Activated T-cell treated with anti-CD3 and anti-CD28 coated beads, Interleukin-2, amount 50 U/mL, for 48 hours (primary cell): Measurements from ENCODE around the gene DCAKD.
A peak's percentile ranks its signal among the peaks of the same experiment; 100 is the strongest.

Experiments used
- DNase-seq, 2 experiments: peaks; one replicate each; pipeline ENCODE4 v3.0.0-alpha.2; 2020

DCAKD gene

DNA sequence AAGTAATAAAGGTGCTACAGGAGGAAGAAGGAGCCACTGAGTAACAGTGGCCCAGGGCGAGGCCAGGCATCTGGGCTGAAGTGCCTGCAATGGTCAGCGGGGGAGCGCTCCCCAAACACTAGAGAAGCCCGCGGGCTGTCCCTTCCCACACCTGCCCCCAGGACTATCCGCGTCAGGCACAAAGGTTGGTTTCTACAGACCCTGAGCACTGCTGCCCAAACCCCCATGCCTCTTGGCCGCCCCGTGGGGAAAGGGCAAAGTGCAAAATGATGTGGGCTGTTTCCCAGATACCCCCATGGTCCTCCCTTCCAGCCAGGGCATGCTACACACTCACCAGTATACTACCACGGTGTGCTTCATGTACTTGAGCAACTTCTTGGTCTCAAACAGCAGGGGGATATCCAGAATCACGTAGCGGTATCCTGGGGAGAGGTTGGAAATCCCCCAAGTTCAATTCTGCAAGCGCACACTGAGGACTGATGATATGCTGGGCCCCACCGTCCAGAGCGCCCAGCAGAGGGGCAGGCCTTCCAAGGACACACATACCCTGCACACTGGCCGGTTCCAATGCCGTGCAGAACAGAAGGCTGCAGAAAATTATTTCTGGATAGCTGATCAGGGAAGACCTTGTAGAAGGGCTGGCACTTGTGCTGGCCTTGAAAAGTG, 21.5 kb downstream of the DCAKD start:
- DNase-seq, result no peak

DNA sequence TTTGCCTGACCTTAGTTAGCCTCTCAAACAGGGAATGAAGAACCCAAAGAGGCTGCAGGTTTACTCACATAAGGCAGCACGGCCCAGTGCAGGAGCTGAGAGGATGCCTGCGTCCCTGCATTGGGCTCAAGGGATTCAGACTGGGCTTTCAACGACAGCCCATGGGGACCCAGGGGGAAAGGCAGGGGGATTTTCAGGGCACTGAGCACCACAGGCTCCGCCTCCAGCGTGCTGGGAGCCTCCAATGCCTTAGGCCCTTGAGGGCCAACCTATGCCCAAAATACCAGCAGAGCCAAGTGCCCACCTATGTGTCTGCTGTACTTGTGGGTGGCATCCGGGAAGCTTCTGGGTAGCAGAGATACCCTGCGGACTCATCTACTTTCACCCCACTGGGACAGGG, 22.3 kb downstream of the DCAKD start:
- DNase-seq, result no peak

DNA sequence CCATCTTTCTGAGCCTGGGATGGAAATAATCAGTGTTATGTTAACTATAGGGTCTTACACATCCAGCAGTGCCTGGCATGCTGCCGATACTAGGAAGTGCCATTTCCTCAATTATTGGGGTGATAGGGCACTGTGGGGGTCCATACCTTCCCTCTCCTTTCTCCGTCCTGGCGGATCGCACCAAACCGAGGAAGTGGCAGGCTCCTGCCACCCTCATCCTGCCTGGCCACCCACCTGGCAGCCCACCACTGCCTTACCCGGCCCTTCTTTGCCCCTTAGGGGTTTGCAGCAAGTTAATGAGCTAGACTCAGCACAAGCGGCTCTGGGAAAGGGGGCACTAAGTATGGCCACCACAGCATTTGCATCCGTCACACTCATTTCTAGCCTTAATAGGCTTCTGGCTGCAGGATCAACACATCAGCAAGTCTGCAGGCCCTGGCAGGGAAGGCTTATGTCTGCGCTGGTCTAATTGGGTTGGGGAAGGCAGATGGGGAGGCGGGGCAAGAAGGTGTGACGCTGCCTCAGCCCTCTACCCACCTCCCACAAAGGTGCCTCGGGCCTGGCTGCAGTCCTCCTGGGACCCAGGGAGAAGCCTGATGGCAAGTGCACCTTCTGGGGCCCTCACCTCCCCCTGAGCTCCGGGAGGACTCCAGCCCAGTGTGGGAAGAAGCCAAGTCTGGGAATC, 28.6 kb downstream of the DCAKD start:
- DNase-seq, result no peak

DNA sequence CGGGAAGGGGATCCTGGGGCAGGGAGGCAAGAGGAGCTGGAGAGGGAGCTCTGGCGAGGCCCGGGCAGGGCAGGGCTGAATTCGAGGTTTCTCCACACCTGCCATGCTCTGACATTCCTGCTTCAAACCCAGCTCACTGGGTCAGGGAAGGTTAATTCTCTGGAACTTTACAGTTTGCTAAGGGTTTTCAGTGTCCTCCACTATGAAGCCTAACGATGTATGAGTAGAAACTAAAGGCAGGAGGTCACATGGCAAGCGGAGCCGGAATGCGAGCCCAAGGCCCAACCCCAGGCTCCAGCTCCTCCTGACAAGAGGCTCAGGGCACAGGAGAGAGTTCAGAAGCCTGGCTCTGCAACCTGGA, 29.2 kb downstream of the DCAKD start:
- no peak for DNase-seq

DNA sequence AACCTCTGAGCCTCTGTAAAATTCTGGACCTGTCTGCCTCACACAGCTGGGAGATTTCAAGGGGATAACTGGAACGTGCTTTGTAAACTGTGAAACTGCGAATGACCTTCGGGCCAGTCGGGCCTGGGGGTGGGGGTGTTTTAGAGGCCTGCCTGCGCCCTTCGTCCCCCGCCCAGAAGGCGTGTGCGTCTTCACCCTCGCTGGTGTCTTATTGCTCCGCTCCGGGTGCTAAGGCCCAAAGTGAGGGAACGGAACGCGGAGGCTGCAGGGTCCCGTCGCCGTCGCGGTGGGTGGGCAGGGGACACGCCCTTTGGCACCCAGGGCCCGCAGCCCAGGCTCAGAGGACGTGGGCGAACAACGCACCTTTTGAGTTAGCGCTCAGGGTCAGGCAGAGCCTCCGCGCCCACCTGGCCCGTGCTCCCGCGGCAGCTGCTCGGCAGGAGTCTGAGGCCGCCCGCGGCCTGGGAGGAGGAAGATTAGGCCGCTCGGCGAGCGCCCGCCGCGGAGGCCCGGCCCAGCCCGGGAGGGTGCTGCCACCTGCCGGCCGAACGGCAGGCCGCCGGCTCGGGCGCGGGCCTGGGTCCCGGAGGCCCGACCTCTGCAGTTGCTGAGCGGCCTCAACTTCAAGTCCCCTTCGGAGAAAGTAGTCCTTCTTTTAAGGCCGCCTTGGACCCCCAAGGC, 29.7 kb downstream of the DCAKD start:
- DNase-seq, result peak; percentile 75 to 83

DNA sequence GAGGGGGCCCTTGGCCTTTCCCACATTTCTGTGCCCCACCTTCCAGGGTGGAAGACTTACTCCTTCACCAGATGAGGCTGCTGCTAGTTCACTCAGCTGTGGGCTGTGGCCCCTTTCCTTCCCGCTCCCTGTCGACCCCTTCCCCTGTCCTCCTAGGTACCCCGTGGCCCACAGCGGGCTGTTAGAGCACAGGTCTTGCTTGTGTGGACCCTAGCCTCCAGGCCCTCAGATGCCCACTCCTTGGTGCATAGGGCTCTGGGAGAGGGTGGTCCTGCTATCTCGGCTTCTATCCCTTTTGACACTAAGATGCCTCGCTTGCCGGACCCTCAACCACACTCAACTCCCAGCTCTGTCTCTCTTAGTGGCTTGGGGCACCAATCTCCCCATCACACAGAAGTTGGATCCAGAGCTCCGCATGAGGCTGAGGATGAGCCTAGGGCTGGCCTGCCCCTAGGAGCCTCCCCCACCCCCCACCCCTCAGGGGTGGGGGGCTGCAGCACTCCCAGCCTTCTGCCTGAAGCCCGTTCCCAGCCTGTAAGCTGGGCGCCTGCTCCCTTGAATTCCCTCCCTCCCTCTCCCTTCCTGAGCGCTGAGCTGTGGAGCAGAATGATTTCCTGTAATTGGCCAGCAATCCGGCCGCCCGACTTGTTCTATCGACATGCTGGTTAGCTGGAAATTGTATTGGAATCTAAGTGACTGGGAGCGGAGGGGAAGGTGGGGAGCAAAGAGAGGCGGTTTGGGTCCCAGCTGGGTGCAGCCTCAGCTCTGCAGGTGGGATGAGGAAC, 30.9 kb downstream of the DCAKD start:
- DNase-seq, result peak in 1 of 2 experiments; percentile 23

DNA sequence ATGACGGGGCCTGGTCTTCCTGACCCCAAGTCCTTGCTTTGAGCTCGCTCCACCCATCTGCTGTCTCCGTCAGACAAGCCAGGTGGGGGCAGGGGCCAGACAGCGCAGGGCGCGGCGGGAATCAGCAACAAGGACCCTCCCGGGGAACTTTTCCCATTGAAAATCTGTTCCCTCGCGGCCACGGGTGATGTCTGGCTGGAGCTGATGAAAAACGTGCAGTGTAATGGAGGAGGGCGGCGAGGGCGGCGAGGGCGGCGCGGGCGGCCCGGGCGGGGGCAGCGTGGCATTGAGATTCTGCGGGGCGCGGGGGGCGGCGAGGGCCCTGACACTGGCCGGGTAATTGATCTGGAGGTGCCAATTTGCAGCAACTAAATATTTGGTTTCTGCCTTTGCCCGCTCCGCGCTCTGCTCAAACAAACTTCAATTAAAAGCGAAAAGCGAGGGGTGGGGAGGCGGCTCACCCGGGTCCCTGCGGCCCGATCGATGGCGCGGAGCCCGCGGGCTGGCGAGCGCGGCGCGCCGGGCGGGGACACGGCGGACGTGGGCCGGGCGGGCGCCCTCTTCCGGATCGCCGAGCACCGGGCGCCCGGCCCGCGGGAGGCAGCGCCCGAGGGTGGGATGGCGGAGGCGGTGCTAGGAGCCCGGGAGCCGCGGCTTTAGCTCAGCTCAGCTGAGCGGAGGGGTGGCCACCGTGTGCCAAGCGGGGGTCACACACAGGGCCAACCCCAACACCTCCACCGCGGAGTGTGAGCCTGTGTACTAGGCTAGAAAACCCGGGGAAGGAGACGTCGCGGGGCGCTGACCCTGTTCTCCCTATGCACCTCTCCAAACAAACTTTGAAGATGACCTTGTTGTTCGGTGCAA, 32.4 kb downstream of the DCAKD start:
- peak; percentile 58 to 68 for DNase-seq

DNA sequence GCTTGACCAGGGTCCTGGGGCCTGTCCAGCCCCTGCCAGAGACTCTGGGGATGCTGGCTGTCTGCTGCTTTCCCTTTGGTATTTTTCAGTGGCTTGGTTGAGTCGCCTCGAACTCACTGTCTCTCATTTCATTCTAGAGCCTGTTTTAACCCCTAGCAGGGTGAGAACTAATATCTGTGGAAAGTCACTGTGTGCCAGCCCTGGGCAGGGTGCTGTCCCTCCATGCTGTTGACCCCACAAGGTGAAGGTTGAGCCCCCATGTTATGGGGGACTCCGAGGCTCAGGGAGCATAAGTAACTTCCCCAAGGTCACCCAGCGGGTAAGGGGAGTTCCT, 33.0 kb downstream of the DCAKD start:
- DNase-seq, result peak in 1 of 2 experiments; percentile 49

DNA sequence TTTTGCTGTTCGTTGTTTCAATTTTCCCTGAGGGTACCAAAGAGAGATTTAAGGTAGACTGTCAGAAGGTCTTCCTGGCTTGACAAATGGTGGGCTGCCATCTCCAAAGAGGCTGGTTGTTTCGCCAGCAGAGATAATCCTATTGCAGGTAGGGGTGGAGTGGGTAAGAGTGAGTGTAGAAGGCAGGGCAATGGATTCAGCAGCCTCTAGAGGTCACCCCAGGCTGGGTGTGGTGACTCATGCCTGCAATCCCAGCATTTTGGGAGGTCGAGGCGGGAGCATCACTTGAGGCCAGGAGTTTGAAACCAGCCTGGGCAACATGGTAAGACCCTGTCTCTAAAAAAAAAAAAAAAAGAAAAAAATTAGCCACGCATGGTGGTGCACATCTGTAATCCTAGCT, 34.6 kb downstream of the DCAKD start:
- DNase-seq, result no peak

DNA sequence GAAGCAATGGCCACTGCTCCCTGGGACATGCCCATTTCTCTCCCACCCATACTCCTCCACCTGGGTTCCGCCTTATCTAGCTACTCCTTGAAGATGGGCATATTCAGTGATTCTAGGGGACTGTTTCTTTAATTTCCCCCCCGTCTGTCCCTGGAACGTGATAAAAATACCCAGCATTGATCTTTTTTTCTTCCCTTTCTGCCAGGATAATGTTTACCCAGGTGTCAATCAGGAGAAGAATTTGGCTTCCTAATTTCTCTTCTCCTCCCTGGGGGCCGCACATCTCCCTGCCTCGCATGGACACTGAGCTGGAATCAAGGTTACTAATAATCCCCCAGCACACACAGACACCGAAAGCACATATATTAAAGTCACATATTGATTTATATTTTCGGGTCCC, 35.2 kb downstream of the DCAKD start:
- no peak for DNase-seq

DNA sequence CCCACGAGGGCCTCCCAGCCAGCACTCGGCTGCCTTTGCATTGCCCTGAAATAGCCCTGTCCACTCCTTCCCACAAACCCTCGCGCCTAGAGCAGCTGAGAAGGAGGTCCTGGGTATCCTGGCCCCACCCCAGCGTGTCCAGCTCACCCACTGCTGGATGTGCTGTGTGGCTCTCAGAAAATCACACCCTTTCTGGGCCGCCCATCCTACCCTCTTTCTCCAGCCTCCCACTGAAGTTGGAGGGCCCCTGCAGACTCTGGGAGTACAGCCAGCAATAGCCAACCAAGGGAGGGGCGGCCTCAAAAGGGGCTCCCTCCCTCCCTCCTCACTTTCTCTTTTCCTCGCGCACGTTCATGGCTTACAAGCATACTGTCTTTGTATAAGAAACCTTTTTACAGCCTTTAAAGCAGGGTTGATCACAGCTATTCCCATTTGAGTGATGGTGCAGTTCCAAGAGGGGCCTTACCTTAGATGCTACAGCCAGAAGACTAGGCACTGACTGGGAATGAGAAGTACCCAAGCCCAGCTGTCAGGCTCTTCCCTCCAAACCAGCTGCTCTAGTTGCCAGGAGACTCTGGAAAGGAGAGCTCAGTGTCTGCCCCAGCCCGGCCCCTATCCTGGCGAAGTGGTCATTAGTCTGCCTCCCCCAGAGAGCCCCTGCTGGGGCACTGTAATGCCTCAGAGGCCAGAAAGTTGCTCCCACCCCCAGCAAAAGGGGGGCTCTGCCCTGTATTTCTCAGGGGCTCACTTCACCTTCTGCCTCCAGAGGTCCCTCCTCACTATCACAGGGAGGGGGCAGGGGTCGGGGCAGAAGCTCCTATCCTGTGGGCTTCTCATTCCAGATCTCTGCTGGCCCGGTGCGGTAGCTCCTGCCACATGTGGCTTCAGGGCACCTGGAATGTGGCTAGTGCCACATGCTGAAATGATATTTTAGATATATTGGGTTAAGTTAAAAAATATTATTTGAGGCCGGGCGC, 38.1 kb downstream of the DCAKD start:
- no peak for DNase-seq

DNA sequence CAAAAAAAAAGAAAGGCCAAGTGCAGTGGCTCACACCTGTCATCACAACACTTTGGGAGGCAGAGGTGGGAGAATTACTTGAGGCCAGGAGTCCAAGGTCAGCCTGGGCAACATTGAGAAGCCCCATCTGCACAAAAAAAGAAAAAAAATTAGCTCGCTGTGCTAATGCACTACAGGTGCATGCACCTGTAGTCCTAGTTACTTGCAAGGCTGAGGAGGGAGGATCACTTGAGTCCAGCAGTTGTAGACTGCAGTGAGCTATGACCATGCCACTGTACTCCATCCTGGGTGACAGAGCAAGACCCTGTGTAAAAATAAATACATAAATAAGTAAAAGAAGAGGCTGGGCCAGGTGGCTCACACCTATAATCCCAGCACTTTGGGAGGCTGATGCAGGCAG, 39.7 kb downstream of the DCAKD start:
- DNase-seq, result no peak

DNA sequence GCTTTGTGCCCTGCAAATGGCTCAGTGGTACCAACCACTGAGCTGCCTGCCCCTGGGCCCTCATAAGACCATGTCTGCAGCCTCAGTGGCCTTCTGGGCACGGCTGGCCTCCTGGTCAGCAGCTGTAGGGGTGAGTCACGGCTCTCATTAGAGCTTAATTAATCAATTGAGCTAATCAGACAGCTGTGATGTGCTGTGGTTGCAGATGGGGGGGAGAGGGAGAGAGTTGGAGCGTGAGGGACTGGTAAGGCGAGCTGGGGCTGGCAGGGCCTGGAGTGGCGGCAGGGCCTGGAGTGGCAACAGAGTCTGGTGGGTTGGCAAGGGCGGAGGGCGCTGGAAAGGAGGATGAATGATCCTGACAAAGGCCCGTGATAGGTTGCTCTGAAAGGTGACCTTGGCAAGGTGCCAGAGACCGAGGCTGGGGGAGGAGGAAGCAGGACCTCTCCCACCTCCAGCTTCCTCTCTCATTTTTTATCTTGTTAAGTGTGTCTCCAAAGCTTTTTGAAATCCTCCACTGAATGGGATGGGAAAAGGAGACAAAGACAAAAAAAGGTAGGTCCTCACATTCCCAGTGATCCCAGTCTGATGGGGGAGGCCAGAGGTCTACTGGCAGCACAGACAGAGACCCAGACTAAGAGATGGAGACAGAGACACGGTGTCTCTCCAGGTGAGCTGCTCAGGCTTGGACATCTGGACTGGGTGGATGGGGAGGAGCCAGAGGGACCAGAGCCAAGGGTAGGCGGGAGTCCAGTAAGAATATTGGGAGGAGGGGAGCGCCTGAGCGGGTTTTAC, 41.6 kb downstream of the DCAKD start:
- DNase-seq, result no peak

DNA sequence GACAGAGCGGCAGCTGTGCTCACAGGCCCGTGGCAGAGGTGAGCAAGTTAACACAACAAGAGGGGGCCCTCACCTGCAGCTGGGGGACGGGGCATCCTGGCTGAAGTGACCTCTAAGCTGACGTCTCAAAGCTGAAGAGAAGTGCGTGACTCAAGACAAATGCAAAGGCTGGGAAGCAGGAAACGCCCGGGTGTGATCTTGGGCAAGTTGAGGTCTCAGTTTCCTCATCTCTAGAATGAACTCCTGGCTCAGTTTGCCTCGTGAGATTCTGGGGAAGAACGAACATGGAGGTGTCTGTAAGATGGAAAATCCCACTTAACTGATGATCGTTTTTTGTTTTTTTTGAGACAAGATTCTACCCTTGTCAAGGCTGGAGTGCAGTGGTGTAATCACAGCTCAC, 43.2 kb downstream of the DCAKD start:
- no peak for DNase-seq

DNA sequence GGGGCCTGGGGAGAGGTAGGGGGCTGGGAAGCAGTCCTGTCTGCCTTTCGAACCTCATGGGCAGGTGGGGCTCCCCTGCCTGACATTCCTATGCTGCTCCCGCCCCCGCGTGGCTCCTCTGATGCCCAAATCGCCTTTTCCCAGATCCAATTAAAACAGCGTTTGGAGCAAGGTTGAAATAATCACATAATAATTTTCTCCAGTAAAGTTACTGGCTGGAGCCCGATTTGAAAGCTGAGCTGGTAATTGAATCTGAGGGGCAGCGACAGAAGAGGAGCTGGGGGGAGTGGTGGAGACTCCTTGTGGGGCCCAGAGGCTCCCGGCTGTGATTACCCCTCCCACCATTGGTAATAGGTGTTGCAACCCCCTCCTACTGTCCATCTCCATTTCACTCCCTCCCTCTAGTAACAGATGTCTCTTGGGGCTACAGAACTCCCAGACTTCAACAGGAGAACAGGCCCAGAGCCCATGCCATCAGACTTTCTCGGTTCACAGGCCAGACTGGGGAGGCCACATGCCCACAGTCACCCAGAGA, 44.4 kb downstream of the DCAKD start:
- no peak for DNase-seq

DNA sequence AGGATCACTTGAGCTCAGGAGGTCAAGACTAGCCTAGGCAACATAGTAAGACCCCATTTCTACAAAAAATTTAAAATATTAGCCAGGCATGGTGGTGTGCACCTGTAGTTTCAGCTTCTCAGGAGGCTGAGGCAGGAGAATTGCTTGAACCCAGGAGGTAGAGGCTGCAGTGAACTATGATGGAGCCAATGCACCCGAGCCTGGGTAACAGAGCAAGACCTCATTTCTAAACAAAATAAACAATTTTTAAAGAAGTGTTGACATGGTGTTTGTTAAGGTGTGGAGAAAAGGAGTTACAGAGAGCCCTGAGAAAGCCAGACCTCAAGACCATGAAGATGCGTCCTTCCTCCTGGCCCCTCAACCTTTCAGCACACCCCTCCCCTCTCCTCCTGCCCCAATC, 45.7 kb downstream of the DCAKD start:
- DNase-seq, result no peak

DNA sequence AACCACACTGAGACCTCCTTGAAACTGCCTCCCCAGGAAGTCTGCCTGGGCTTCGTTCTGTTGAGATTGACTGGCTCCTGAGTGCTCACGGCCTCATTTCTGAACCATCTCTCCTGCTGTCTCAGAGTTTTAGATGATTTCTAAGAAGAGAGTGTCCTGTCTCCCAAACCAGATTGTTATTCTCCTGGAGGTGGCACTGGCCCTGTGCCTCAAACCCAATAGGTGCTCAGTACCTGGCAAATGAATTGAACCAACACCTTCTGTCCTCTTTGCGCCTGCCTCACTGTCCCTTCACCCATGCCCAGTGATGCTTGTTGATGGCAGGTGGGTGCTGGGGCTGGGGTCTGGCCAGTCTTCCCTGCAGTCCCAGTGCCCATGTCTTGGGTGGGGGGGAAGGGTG, 47.0 kb downstream of the DCAKD start:
- no peak for DNase-seq

DNA sequence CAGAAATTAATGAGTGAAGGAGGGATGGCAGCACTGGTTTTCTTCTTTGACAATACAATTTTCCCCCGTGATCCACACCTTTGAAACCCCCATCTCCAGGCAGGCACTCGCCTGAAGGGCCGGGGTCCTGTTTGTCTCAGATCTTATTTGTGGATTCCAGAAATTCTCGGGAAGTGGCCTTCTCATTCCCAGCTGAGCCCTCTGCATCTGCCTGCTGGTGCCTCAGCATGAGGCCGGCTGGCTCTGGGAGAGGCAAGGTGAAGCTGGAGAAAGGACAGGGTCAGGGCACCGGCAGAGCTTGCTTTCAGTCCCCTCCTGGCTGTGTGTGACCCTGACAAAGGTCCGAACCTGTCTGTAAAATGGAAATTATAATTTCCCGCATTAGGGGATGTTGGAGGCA, 47.6 kb downstream of the DCAKD start:
- DNase-seq, result no peak

DNA sequence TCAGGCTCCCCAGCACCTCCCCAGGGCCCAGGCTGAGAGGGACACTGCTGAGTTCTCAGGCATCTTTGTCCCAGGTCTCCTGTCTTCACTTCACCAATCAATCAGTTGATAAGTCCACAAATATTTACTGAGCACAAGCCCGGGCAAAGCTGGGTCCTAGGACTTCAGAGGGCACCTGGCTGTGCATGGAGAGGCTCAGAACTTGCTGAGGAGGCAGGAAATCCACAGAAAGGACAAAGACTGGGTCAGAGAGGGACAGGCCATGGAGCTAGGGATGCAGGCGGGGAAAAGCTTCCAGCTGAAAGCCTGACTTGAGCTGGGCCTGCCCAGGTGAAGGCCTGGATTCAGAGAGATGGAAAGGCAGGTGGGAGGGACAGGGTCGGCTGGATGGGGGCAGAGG, 50.1 kb downstream of the DCAKD start:
- DNase-seq, result no peak

DNA sequence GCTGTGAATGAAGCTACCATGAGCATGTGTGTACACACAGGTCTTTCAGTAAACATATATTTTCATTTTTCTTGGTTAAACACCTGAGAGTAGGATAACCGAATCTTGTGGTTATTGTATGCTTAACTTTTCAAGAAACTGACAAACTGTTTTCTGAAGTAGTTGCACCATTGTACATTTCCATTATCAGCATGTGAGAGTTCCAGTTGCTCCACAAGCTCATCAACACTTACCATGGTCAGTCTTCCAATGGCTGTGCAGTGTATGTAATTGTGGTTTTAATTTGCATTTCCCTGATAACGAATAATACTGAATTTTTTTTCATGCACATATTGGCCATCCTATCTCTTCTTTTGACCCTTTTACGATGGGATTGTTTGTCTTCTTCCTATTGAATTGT, 52.0 kb downstream of the DCAKD start:
- DNase-seq, result no peak
